ENCODE data around the gene CHRNB4.
"Not testable (repeated sequence)": the region's sequence is repeated elsewhere in the genome, so short reads cannot be mapped to it uniquely, and the experiment has no call there.

The CHRNB4 gene

DNA sequence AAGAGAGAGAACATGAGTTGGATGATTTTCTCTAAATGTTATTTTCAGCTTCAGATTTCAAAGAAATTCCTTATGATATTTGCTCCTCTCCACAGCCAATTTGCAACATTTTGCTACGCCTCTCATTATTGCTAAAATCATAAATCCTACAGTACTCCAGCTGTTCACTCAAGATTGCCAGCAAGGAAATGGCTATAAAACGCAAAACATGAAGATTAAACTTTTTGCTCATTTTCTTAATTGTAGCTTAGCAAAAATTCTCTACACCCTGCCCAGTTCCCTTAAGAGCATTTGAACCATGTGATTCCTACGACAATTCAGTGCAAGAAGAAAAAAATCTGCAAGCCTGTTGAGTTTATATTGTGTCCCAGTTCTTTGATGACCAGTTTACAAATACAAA, 27.0 kb downstream of the CHRNB4 start:
- DNase-seq = no peak

DNA sequence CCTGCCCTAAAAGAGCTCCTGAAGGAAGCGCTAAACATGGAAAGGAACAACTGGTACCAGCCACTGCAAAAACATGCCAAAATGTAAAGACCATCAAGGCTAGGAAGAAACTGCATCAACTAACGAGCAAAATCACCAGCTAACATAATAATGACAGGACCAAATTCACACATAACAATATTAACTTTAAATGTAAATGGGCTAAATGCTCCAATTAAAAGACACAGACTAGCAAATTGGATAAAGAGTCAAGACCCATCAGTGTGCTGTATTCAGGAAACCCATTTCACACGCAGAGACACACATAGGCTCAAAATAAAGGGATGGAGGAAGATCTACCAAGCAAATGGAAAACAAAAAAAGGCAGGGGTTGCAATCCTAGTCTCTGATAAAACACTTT, 31.5 kb downstream of the CHRNB4 start:
- not testable (repeated sequence) for DNase-seq

DNA sequence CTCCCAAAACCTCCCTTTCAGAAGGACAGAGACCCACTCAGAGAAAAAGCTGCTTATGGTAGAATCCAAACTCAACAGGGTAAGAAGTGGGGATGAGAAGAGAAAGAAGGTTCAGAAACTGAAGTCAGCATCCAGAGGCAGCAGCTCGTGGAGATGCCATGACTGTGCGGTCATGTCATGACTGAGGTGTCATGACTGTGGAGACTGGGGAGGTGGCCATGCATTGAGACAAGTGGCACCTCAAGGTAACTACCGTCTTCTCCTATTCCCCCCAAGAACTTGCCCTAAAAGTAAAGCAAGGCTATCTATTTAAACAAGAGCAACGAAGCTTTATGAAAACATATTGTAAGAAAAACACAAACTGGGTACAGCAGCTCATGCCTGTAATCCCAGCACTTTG, 35.3 kb downstream of the CHRNB4 start:
- DNase-seq = no peak

GRCh38 chr15:78605201-78605600, 35.8 kb downstream of the CHRNB4 start:
- DNase-seq = no peak

DNA sequence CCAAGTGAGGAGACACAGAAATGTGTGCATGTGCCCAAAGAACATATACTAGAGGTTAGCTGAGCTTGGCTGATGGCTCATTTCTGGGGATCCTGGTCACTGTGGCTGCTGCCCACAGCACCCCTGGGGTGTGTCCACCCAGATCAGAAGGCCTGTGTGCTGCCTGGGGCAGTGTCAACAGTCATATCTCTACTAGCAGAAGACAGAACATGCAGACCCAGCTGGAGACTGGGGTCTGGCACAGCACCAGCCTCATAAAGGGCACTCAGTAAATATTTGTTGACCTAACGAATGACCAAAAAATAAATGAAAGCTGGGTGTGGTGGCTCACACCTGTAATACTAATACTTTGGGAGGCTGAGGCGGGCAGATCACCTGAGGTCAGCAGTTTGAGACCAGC, 36.6 kb downstream of the CHRNB4 start:
- no peak for DNase-seq

DNA sequence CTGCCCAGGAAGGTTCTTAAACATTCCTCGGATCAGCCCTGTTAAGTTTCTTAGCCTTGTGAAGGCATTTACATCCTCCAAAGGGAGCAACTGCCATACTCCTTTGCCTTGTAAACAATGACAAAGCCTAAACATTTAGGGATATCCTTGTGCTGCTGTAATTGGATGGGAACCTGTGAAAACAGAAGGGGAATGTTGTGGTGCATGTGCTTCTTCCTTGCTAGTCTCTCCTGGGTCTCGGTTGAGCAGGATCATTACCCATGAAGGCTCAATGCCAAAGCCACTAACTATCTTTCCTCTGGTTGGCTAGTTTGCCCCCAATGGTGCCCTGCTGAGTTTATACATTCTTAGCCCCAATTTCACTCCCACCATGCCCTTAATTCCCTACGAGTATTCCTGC, 37.5 kb downstream of the CHRNB4 start:
- DNase-seq = no peak

DNA sequence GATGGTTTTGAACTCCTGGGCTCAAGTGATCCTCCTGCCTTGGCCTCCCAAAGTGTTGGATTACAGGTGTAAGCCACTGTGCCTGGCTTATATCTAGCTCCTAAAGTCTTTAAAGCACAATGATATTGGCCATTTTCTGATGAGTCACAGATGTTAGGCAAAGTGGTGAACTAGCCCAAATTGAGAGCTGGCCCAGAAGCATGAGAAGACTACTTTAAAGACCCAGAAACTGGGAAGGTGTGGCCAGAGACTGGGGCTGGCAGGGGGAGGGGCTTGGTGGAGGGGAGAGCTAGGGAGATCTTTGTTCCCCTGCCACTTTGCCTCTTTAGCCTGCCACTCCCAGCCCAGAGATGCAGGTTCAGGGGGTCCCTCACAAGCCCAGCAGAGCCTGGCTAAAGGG, 41.8 kb downstream of the CHRNB4 start:
- no peak for DNase-seq

GRCh38 chr15:78598348-78598747, 42.7 kb downstream of the CHRNB4 start:
- DNase-seq = no peak

GRCh38 chr15:78597583-78597982, 43.4 kb downstream of the CHRNB4 start:
- DNase-seq = no peak

DNA sequence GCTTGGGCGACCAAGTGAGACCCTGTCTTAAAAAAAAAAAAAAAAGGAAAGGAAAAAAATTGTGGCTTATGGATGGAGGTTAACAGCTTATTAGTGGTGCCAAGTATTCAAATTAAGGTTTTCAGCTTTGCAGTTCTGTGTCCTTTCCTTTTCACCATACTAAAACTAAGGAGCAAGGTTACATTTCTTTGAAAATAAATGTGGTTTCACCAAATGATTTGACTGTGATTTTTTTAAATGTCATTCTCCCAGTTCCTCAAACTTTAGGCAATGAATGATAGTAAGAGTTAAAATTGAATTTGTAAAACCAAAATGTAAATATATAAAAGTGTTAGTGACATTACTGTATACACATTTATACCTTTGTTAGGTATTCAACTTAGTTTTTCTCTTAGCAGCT, 66.1 kb downstream of the CHRNB4 start:
- DNase-seq = no peak

Measured in GOT3 (cell line).